NCI-H345 treated with DMSO at 0.1 percent for 48 hours (cell line): ENCODE results near the gene ZNF787.

Experiments
- DNase-seq: peaks from one replicate; lab custom pipeline; 2025; ENCODE audit not compliant: unreplicated experiment; lab: John Stamatoyannopoulos, UW

ZNF787 gene

GRCh38 chr19:56091751-56092546 is 29.1 kb downstream of the ZNF787 start:
- peak; percentile 28 for DNase-seq

- no peak for DNase-seq
These were observed 30.0 kb downstream of the ZNF787 start for GRCh38 chr19:56091066-56091490.

GRCh38 chr19:56089344-56089743 is 31.8 kb downstream of the ZNF787 start:
- no peak for DNase-seq

- no peak for DNase-seq
These were observed 32.4 kb downstream of the ZNF787 start for GRCh38 chr19:56088497-56089215.

- no peak for DNase-seq
These were observed 33.2 kb downstream of the ZNF787 start for GRCh38 chr19:56087647-56088496.

- DNase-seq: no peak
These were observed 34.2 kb downstream of the ZNF787 start for GRCh38 chr19:56086671-56087430.

- no peak for DNase-seq
These were observed 35.4 kb downstream of the ZNF787 start for GRCh38 chr19:56085571-56086275.

- no peak for DNase-seq
These were observed 36.1 kb downstream of the ZNF787 start for GRCh38 chr19:56084835-56085536.

GRCh38 chr19:56083668-56084067 is 37.4 kb downstream of the ZNF787 start:
- no peak for DNase-seq

- DNase-seq: peak; percentile 20
These were observed 40.3 kb downstream of the ZNF787 start for GRCh38 chr19:56080669-56081401.

- DNase-seq: no peak
These were observed 41.5 kb downstream of the ZNF787 start for GRCh38 chr19:56079609-56080008.

- no peak for DNase-seq
These were observed 44.6 kb downstream of the ZNF787 start for GRCh38 chr19:56076498-56076897.

- DNase-seq: no peak
These were observed 49.9 kb downstream of the ZNF787 start for GRCh38 chr19:56071151-56071550.

GRCh38 chr19:56069642-56070041 is 51.5 kb downstream of the ZNF787 start:
- no peak for DNase-seq

- DNase-seq: peak; percentile 45
These were observed 54.7 kb downstream of the ZNF787 start for GRCh38 chr19:56066152-56067023.

- no peak for DNase-seq
These were observed 67.5 kb downstream of the ZNF787 start for GRCh38 chr19:56053596-56053995.
